Thyroid gland (tissue), 4 donors: Measurements from ENCODE around the gene TLR2. TPM values are rescaled to one million over a fixed set of nuclear protein-coding genes. Genes with fewer than 3 reads are reported as not detected.

ENCODE experiments used
- DNase-seq, 2 donors: peaks; one replicate each; pipeline ENCODE4 v3.0.0-alpha.2; 2019
- H3K27ac ChIP-seq, 3 donors: fragments of 200-600 bp; sonication (generic); 1 replicate in 2 of 3; 2 replicates in 1 of 3; pipeline ENCODE4 v1.5.1; 2016 to 2019; ENCODE audit warnings: mild to moderate bottlenecking in 1 of 3, moderate library complexity in 1 of 3
- H3K27me3 ChIP-seq: fragments of 200-600 bp; sonication (generic); one replicate; pipeline ENCODE4 v1.5.1; 2019
- H3K36me3 ChIP-seq, 2 donors: fragments of 200-600 bp; sonication (generic); one replicate each; pipeline ENCODE4 v1.5.1; 2016 to 2019
- H3K4me1 ChIP-seq, 2 donors: fragments of 200-600 bp; sonication (generic); one replicate each; pipeline ENCODE4 v1.5.1; 2017 to 2019
- H3K4me3 ChIP-seq, 3 donors: fragments of 200-600 bp; sonication (generic); replicated peaks in 1 of 3; 1 replicate in 2 of 3; 2 replicates in 1 of 3; pipeline ENCODE4 v1.5.1; 2016; ENCODE audit warnings: mild to moderate bottlenecking in 1 of 3
- H3K9me3 ChIP-seq: fragments of 200-600 bp; sonication (generic); one replicate; pipeline ENCODE4 v1.5.1; 2017
- CTCF ChIP-seq, 6 experiments: fragments of 200-600 bp in 3 of 6; fragments of 450-650 bp in 3 of 6; sonication (generic) in 3 of 6; IDR thresholded peaks; one replicate each; pipeline ENCODE4 v1.5.1; 2016 to 2019; ENCODE audit warnings: antibody characterized with exemption in 6 of 6, mild to moderate bottlenecking in 2 of 6, inconsistent platforms in 1 of 6, moderate library complexity in 1 of 6
- POLR2A ChIP-seq, 2 donors: fragments of 450-650 bp; IDR thresholded peaks; one replicate each; pipeline ENCODE4 v1.6.1; 2017; ENCODE audit warnings: antibody characterized with exemption in 2 of 2, mild to moderate bottlenecking in 2 of 2, moderate library complexity in 1 of 2
- WGBS, 2 donors: methylation state at CpG; one replicate each; pipeline ENCODE4 v1.1.5; 2017; 5-methylcytosine and 5-hydroxymethylcytosine counted together
- intact Hi-C: fragments of 100-400 bp; cut with DNase I; formaldehyde crosslinking; loops from one replicate; pipeline ENCODE4 v1.15.1; 2023
- total RNA-seq, 4 donors: library from RNA; depleted of rRNA; stranded (reverse); fragments of >200 nt; gene quantifications; one replicate each; pipeline ENCODE4 v1.2.3, GENCODE V29; 2016

The TLR2 gene
- total RNA-seq, 4 donors from 2014 or later, result 5.5 to 9.9 (median 7.7) TPM

GRCh38 chr4:153651116-153651515, 33.0 kb upstream of the TLR2 start:
- no peaks in the 10 kb centered on the region for H3K4me1 ChIP-seq
- no peaks in the 10 kb centered on the region for H3K27me3 ChIP-seq
- no peak for DNase-seq
- intact Hi-C loops, result no loop called here
- H3K27ac ChIP-seq, result no peak overlapping the region
- no peaks in the 10 kb centered on the region for H3K36me3 ChIP-seq
- 60 to 62% methylated on average over 3 of the region's 3 CpGs for WGBS, 2 donors
- no peak for TF ChIP-seq POLR2A (IDR thresholded peaks at IDR 0.05)
- no peak for TF ChIP-seq CTCF (IDR thresholded peaks at IDR 0.05)
- H3K4me3 ChIP-seq, result no peak overlapping the region
- no peaks in the 10 kb centered on the region for H3K9me3 ChIP-seq

- H3K36me3 ChIP-seq, result no peaks in the 10 kb centered on the region
- intact Hi-C loops, result no loop called here
- H3K4me1 ChIP-seq, result no peaks in the 10 kb centered on the region
- H3K9me3 ChIP-seq, result no peaks in the 10 kb centered on the region
- no peak overlapping the region for H3K4me3 ChIP-seq
- WGBS, 2 donors, result 74 to 76% methylated on average over 5 of the region's 5 CpGs
- DNase-seq, result peak in 1 of 2 donors; percentile 12
- no peak overlapping the region for H3K27ac ChIP-seq
- TF ChIP-seq CTCF (IDR thresholded peaks at IDR 0.05) (no peak), POLR2A (IDR thresholded peaks at IDR 0.05) (no peak)
- H3K27me3 ChIP-seq, result no peaks in the 10 kb centered on the region
Observed at GRCh38 chr4:153651587-153651986, 32.5 kb upstream of the TLR2 start.

- no peaks in the 10 kb centered on the region for H3K27me3 ChIP-seq
- WGBS, 2 donors, result 74 to 76% methylated on average over 9 to 11 of the region's 11 CpGs
- TF ChIP-seq CTCF (IDR thresholded peaks at IDR 0.05) (no peak), POLR2A (IDR thresholded peaks at IDR 0.05) (no peak)
- H3K9me3 ChIP-seq, result no peaks in the 10 kb centered on the region
- H3K36me3 ChIP-seq, result no peaks in the 10 kb centered on the region
- H3K4me1 ChIP-seq, result no peaks in the 10 kb centered on the region
- intact Hi-C loops, result no loop called here
- no peak overlapping the region for H3K27ac ChIP-seq
- H3K4me3 ChIP-seq, result no peak overlapping the region
- no peak for DNase-seq
Observed at GRCh38 chr4:153652051-153652784, 31.9 kb upstream of the TLR2 start.

- H3K27me3 ChIP-seq, result no peaks in the 10 kb centered on the region
- H3K4me1 ChIP-seq, result no peaks in the 10 kb centered on the region
- H3K4me3 ChIP-seq, result no peak overlapping the region
- H3K9me3 ChIP-seq, result no peaks in the 10 kb centered on the region
- TF ChIP-seq POLR2A (IDR thresholded peaks at IDR 0.05) (no peak), CTCF (IDR thresholded peaks at IDR 0.05) (no peak)
- H3K36me3 ChIP-seq, result no peaks in the 10 kb centered on the region
- intact Hi-C loops, result no loop called here
- no peak for DNase-seq
- 49 to 53% methylated on average over 4 of the region's 4 CpGs for WGBS, 2 donors
- no peak overlapping the region for H3K27ac ChIP-seq
Observed at GRCh38 chr4:153655002-153655541, 29.0 kb upstream of the TLR2 start.

GRCh38 chr4:153655928-153656327, 28.2 kb upstream of the TLR2 start:
- Histone ChIP-seq H3K4me1 (peaks cover 0 to 2% of the 10 kb centered on the region in 2 donors), H3K36me3 (no peaks in the 10 kb centered on the region), H3K9me3 (no peaks in the 10 kb centered on the region), H3K4me3 (no peak overlapping the region), H3K27me3 (no peaks in the 10 kb centered on the region), H3K27ac (no peak overlapping the region)
- intact Hi-C loops, result no loop called here
- DNase-seq, result peak in 1 of 2 donors; percentile 19
- TF ChIP-seq POLR2A (IDR thresholded peaks at IDR 0.05), result no peak
- TF ChIP-seq CTCF (IDR thresholded peaks at IDR 0.05), result no peak
- WGBS, 2 donors, result 63 to 82% methylated on average over 4 of the region's 4 CpGs
